GM19324 (cell line): ENCODE measurements around the gene SLC6A13.
"Not testable (repeated sequence)": the region's sequence is repeated elsewhere in the genome, so short reads cannot be mapped to it uniquely, and the experiment has no call there.

Source experiments
- ATAC-seq: cut with Tn5 transposase; IDR thresholded peaks from one replicate; pipeline ENCODE4 v1.9.1; 2021; ENCODE audit warnings: mild to moderate bottlenecking, moderate library complexity; ENCODE audit not compliant: unreplicated experiment, low FRiP score

Gene SLC6A13

DNA sequence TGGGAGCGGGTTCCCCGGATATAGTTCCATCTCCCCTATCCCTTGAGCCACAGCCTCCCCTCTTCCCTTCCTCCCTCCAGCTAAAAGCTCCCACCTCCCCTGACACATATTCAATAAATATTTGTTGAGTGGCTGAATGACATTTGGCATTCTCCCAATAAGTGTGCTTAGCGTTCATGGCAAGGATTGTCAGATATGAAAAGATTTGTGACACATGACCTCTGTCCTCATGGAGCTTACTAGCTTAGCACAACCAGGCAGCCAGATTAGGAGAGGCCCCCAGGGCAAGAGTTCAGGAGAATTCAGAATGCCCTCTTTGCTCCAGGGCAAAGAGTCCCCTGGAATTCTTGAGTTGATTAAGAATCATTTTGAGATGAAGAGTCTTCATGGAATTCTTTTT lies 26.2 kb downstream of the SLC6A13 start:
- ATAC-seq: no peak

DNA sequence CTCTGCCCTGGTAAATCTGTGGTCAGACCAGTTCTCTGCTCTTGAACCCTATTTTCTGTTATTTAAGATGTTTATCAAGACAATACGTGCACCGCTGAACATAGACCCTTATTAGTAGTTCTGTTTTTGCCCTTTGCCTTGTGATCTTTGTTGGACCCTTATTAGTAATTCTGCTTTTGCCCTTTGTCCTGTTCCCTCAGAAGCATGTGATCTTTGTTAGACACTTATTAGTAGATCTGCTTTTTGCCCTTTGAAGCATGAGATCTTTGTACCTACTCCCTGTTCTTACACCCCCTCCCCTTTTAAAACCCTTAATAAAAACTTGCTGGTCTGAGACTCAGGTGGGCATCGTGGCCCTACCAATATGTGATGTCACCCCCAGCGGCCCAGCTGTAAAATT lies 26.7 kb downstream of the SLC6A13 start:
- not testable (repeated sequence) for ATAC-seq

DNA sequence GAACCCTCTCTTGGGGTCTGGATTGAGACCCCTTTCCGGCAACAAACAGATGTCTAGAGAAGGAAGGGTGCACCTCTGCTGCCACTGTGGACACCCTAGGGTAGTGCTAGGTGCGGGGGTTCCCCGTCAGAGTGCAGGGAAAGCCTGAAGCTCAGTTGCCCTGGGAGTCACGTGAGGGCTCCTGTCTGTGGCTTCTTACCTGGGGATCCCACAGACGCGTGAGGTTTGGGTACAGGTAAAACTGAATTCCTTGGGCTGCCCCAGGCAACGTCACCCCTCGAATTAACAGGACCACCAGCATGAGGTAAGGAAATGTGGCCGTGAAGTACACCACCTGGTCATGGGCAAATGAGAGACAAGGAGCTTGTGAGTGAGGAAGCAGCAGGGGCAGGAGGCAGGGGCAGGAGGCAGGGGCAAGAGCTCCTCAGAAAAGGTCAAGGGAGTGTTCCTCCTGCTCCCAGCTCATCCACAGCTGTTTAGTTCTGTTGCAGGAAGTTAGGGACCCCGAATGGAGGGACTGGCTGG lies 27.7 kb downstream of the SLC6A13 start:
- no peak for ATAC-seq

DNA sequence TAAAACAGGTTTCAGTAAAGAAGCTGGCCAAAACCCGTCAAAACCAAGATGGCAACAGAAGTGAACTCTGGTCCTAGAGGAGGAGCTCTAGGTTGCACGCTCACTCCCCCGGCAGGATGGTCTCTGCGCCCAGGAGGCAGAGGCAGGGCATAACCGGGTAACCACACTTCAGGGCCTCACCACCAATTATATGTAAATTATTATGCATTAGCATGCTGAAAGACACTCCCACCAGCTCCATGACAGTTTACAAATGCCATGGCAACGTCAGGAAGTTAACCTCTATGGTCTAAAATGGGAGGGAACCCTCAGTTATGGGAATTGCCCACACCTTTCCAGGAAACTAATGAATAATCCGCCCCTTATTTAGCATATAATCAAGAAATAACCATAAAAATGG lies 28.6 kb downstream of the SLC6A13 start:
- no peak for ATAC-seq

GRCh38 chr12:233615-233968 lies 29.0 kb downstream of the SLC6A13 start:
- no peak for ATAC-seq

GRCh38 chr12:232731-233614 lies 29.7 kb downstream of the SLC6A13 start:
- no peak for ATAC-seq

- ATAC-seq: no peak
Measured at GRCh38 chr12:230925-231671, 31.5 kb downstream of the SLC6A13 start.

DNA sequence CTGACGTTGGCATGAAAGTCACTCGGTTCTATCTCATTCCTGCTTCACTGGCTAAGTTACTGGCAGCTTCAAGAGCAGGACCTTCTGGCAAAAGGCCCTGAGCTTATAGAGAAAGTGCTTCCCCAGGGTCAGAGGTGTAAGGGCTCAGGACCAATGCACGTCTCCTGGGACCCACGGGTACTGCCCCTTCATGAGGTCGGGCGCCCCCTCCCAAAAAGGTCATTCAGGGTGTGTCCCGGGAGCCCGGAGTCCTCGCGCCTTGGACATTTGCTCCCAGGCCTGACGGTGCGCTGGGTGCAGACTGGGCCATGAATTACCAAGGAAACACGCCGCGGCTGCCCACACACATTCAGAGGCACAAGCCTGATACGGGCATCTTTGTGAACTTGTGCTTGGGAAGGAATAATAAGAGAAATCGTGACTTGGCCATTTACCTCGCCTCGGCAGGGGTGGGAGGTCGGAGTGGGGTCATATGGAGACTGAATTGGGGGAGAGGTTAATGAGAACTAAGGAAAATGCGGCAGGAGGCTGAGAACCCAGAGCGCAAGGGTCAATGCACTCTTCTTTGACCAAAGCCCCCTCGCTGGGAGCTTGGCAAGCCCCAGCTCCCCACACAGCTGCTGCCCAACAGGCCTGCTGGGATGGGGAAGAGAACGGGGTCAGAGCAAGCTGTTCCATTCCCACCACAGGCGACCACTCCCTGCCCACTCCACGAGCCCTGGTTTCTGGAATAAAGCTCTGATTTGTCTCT lies 33.0 kb downstream of the SLC6A13 start:
- no peak for ATAC-seq

GRCh38 chr12:228846-229200 lies 33.8 kb downstream of the SLC6A13 start:
- ATAC-seq: no peak

- ATAC-seq: no peak
Measured at GRCh38 chr12:227923-228845, 34.5 kb downstream of the SLC6A13 start.

DNA sequence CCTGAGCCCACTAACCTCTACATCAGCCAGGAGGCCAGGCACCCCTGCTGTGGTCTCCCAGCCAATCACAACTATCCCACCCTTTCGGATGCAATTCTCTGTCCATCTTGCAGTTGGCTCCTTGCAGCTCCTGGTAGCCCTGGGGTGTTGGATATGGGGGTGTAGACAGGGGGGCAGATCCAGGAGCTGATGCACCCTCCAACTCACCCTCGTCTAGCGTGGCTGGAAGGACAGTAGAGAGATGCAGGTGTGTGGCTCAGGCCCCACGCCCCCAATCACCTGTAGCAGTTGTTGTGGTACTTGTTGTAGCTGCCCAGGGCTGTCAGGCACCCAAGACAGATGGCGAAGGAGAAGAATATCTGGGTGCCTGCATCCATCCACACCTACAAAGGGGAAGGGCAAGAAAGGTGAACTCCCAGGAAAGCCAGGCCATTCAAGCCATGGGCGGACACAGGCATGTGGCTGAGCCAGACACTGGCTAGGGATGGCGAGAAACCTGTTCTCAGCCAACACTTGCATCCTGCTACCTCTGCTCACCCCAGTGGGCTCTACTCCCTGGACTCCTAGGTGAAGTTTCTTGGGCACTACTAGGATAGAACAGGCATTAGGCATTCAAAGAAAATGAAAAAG lies 35.2 kb downstream of the SLC6A13 start:
- ATAC-seq: no peak

DNA sequence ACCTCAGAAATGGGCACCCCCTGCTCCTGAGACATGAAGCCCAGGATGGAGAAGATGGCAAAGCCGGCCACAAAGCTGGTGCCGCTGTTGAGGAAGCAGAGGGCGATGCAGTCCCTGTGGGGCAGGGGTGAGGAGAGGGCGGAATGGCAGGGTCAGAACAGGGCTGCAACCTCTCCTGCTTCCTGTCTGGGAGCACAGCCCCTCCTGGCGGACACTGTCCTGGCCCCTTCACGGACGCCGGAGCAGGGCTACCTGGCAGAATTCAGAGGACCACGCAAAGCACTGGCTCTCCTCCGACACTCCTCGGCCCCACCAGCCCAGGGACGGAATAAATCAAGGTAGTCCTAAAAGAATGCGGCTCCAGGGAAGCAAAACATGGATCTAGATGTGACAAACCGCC lies 36.2 kb downstream of the SLC6A13 start:
- no peak for ATAC-seq

- no peak for ATAC-seq
Measured at GRCh38 chr12:225012-225411, 37.6 kb downstream of the SLC6A13 start.

DNA sequence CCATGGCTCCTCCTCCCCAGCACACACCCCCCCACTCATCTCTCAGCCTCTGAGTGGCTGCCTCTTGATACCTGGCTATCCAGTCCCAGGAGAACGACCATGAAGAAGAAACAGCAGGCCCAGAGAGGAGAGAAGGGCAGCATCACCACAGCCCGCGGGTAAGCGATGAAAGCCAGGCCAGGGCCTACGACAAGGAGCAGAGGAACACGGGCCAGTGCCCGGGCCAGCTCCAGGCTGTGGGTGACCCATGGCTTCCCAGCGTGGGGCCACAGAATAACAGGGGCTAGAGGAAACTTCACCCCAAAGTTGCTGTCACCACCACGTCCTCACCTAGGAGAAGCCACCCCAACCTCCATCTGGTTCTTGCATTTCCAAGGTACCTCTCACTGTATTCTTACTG lies 38.3 kb downstream of the SLC6A13 start:
- no peak for ATAC-seq

DNA sequence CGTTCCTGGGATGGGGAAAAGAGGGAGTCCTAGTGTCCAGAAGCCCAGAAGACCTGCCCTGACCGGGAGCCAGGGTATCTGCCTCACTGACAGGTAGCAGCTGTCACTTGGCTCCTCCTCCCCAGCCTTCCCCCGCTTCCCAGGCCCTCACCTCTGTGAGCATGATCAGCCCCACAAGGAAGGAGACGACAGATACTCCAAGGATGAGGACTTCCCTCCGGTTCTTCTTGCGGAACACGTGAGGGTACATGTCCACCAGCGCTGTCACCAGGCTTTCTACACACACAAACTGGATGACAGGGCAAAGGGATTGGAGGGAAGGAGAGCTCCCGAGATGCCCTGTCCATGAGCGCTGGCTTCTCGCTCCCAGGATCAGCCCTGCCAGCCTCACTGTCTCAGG lies 38.8 kb downstream of the SLC6A13 start:
- ATAC-seq: no peak

DNA sequence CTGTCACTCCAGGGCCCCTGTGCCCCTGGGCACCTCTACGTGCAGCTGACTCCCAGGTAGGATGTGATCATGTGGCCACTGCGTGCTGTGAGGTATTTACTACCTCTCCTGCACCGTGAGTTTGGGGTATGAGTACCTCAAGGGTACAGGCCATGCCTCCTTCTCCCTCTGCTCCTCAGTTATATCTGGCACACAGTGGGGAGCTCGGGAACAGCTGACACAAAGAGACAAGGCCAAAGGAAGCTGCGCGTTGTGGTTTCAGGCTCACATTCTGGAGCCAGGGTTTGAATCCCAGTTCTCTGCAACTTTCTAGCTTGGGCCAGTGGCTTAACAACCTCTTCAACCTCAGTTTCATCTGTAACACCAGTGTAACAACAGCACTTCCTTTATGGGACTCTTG lies 40.9 kb downstream of the SLC6A13 start:
- no peak for ATAC-seq

DNA sequence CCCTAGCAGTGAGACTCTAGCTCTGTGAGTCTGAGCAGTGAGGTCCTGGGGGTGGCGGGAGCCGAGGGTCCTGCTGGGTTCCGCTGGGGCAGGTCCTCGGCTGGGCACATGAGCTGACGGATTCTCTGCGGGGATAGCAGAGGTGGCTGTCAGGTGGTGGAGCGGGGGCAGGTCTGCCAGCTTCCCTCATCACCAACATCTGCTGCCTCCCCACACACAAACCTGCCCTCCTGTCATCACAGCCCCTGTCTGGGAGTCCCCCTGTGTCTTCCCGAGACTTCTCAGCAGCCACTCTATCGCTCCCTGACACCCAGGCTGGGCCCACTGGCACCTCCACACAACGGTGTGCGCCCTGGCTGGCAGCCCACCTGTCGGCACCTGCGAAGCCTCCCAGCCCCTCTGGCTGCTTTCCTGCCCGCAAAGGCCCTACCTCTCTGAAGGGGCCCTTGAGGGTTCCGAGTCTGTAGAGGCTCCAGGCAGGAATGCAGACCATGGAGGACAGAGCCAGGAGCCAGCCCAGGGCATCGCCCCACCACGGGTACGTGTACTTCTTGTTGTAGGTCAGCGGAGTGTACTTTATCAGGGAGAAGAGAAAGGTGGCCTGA lies 41.6 kb downstream of the SLC6A13 start:
- ATAC-seq: no peak

DNA sequence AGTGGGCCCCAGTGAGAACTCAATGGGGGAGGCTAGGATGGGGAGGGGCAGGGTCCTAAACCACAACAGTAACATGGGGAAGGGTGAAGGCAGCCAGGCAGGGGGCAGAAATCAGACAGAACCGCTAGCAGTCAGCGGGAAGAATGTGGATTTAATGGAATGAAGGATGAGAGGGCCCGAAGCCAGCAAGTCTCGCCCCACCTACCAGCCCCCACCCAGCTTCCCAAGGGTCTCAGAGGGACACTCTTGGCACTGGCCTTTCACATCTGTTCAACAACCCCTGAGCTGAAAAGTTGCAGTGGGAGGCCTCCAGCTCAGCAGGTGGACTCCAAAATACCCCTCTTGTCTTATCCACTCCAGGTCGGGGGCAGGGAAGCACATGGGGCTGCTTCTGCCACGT lies 42.1 kb downstream of the SLC6A13 start:
- no peak for ATAC-seq

- ATAC-seq: no peak
Measured at GRCh38 chr12:219891-220352, 42.7 kb downstream of the SLC6A13 start.
